Fibroblast of lung (primary cell): Measurements from ENCODE around the gene TFDP2. TPM values are rescaled to one million over a fixed set of nuclear protein-coding genes. Genes with fewer than 3 reads are reported as not detected.

Source experiments
- DNase-seq, 2 donors: peaks; one replicate each; pipeline versions ENCODE4 v3.0.0 to v3.0.0-alpha.2; 2010; ENCODE audit warnings: low read depth in 2 of 2
- H2AFZ ChIP-seq: 2 replicates; pipeline ENCODE4 v1.5.1; 2012; ENCODE audit warnings: low read length, control low read depth, inconsistent platforms
- H3K27ac ChIP-seq: 2 replicates; pipeline ENCODE4 v1.5.1; 2011; ENCODE audit warnings: low read length, control low read depth; ENCODE audit not compliant: insufficient read depth
- H3K27me3 ChIP-seq: 2 replicates; pipeline ENCODE4 v1.5.1; 2011; ENCODE audit warnings: mild to moderate bottlenecking, low read length; ENCODE audit not compliant: control insufficient read depth, insufficient read depth
- H3K36me3 ChIP-seq: 2 replicates; pipeline ENCODE4 v1.5.1; 2011; ENCODE audit warnings: low read length; ENCODE audit not compliant: control insufficient read depth, insufficient read depth
- H3K4me1 ChIP-seq: 2 replicates; pipeline ENCODE4 v1.5.1; 2011; ENCODE audit warnings: low read length; ENCODE audit not compliant: control insufficient read depth, insufficient read depth; ENCODE audit errors: extremely low read depth
- H3K4me2 ChIP-seq: 2 replicates; pipeline ENCODE4 v1.5.1; 2011; ENCODE audit warnings: low read length, control low read depth; ENCODE audit not compliant: insufficient read depth; ENCODE audit errors: extremely low read depth
- H3K4me3 ChIP-seq, 4 experiments: fragments of 200-600 bp in 1 of 4; sonication (generic) in 1 of 4; replicated peaks in 1 of 4; 2 replicates each; pipeline ENCODE4 v1.5.1; 2011 to 2016; ENCODE audit warnings: low read length in 4 of 4, low read depth in 3 of 4, mild to moderate bottlenecking in 3 of 4, control low read depth in 2 of 4, inconsistent platforms in 1 of 4, mixed read lengths in 1 of 4; ENCODE audit not compliant: insufficient read depth in 1 of 4; ENCODE audit errors: control extremely low read depth in 1 of 4
- H3K79me2 ChIP-seq: 2 replicates; pipeline ENCODE4 v1.5.1; 2012; ENCODE audit warnings: mild to moderate bottlenecking, low read length, inconsistent platforms; ENCODE audit not compliant: control insufficient read depth, insufficient read depth
- H3K9ac ChIP-seq: 2 replicates; pipeline ENCODE4 v1.5.1; 2011; ENCODE audit warnings: mild to moderate bottlenecking, low read length, control low read depth; ENCODE audit not compliant: insufficient read depth
- H3K9me3 ChIP-seq: 2 replicates; pipeline ENCODE4 v1.5.1; 2012; ENCODE audit warnings: low read depth, low read length; ENCODE audit not compliant: control insufficient read depth, insufficient read depth
- H4K20me1 ChIP-seq: 2 replicates; pipeline ENCODE4 v1.5.1; 2011; ENCODE audit warnings: low read length; ENCODE audit not compliant: control insufficient read depth, insufficient read depth; ENCODE audit errors: extremely low read depth
- CTCF ChIP-seq, 2 donors: IDR thresholded peaks in 1 of 2; conservative IDR thresholded peaks in 1 of 2; 1 replicate in 1 of 2; 2 replicates in 1 of 2; pipeline ENCODE4 v1.5.1; 2011 to 2012; ENCODE audit warnings: low read length in 2 of 2, control low read depth in 1 of 2, inconsistent platforms in 1 of 2, low read depth in 1 of 2, mild to moderate bottlenecking in 1 of 2
- EZH2 ChIP-seq: IDR thresholded peaks from 2 replicates; pipeline ENCODE4 v1.5.1; 2012; ENCODE audit warnings: low read length, control low read depth, mild to moderate bottlenecking; ENCODE audit errors: missing control alignments
- polyA plus RNA-seq, 2 donors: library from polyadenylated mRNA; depleted of rRNA in 1 of 2; stranded (reverse) in 1 of 2; unstranded in 1 of 2; fragments of >200 nt; gene quantifications; 2 replicates each; pipeline ENCODE4 v1.2.1, GENCODE V29; 2011 to 2012; ENCODE audit warnings: missing spikeins in 1 of 2
- total RNA-seq: library from RNA; depleted of rRNA; stranded (reverse); fragments of >200 nt; gene quantifications from 2 replicates; pipeline ENCODE4 v1.2.1, GENCODE V29; 2014

TFDP2 gene
- total and polyA plus RNA-seq, 2 donors (not counting 1 experiment from before 2014, with no cell fraction given), result 25.1 to 83.7 TPM

DNA sequence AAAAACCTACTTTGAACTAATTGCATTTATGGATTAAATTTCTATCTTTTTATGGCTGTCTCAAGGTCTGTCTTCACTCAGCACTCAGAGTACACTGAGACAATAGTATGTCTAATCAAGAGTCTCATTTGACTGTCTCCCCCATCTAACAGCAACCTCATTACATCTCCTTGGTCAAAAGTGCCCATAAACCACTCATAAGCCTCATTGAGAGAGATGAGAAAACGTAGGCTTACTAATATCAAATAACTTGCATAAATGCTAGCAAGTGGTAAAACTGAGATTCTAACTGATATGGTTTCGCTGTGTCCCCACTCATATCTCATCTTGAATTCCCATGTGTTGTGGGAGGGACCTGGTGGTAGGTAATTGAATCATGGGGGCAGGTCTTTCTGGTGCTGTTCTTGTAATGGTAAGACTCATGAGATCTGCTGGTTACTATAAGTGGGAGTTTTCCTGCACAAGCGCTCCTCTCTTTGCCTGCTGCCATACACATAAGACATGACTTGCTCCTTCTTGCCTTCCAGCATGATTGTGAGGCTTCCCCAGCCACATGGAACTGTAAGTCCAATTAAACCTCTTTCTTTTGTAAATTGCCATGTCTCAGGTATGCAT, 113.9 kb downstream of the TFDP2 start:
- H3K9ac ChIP-seq, result no peak overlapping the region
- H3K4me3 ChIP-seq, result no peak overlapping the region
- no peaks in the 10 kb centered on the region for H4K20me1 ChIP-seq
- no peak for TF ChIP-seq CTCF (conservative IDR thresholded peaks at IDR 0.05 in 1 of 2, IDR thresholded peaks at IDR 0.05 in 1 of 2; ENCODE audit: low read depth in 1 of 2, low read length in 2 of 2)
- no peak for TF ChIP-seq EZH2
- no peak overlapping the region for H2AFZ ChIP-seq
- no peaks in the 10 kb centered on the region for H3K36me3 ChIP-seq
- no peaks in the 10 kb centered on the region for H3K9me3 ChIP-seq
- H3K27me3 ChIP-seq, result no peaks in the 10 kb centered on the region
- DNase-seq, result no peak
- H3K79me2 ChIP-seq, result no peaks in the 10 kb centered on the region
- H3K4me2 ChIP-seq, result no peak overlapping the region
- H3K4me1 ChIP-seq, result no peaks in the 10 kb centered on the region
- no peak overlapping the region for H3K27ac ChIP-seq

DNA sequence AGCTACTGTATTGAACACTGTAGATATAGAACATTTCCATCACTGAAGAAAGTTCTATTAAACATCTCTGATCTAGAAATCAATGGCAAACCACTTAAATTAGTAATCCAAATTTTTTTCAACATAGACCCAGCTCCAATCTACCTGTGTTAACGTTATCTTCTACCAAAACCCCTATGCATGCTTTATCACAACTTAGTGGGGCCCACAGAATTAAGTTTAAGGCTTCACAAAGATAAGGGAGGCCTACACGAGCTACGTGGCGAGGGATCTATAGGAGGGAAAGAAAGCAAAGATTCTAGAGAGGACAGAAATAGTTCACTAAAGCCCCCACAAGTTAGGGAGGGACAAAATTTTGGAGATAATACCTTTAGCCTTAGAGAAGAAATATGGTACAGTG, 116.1 kb downstream of the TFDP2 start:
- Histone ChIP-seq H3K4me1 (no peaks in the 10 kb centered on the region), H3K9me3 (no peaks in the 10 kb centered on the region), H4K20me1 (no peaks in the 10 kb centered on the region), H3K9ac (no peak overlapping the region), H3K4me2 (no peak overlapping the region), H3K27me3 (no peaks in the 10 kb centered on the region), H3K4me3 (no peak overlapping the region), H2AFZ (no peak overlapping the region), H3K27ac (no peak overlapping the region), H3K79me2 (no peaks in the 10 kb centered on the region), H3K36me3 (no peaks in the 10 kb centered on the region)
- no peak for DNase-seq
- TF ChIP-seq CTCF (conservative IDR thresholded peaks at IDR 0.05 in 1 of 2, IDR thresholded peaks at IDR 0.05 in 1 of 2; ENCODE audit: low read depth in 1 of 2, low read length in 2 of 2), result no peak
- no peak for TF ChIP-seq EZH2

DNA sequence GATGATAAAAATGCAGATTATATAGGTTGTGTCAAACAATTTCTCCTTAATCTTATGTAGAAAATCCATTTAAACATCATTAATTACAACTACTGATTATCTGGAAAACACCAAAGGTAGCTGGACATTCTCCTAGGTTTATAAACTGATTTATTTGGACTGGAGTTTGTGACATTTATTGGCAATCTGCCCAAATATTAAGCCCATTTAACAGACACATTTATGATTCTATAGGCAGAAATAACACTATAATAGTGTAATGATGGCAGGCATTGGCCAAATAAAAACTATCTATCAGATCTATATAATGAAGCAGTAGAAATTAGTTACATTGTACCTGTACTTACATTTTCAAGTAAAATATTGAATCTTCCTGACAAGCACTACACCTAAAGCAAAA, 117.8 kb downstream of the TFDP2 start:
- H3K4me3 ChIP-seq, result no peak overlapping the region
- TF ChIP-seq CTCF (conservative IDR thresholded peaks at IDR 0.05 in 1 of 2, IDR thresholded peaks at IDR 0.05 in 1 of 2; ENCODE audit: low read depth in 1 of 2, low read length in 2 of 2), result no peak
- TF ChIP-seq EZH2, result no peak
- no peaks in the 10 kb centered on the region for H3K36me3 ChIP-seq
- H4K20me1 ChIP-seq, result no peaks in the 10 kb centered on the region
- no peak overlapping the region for H3K9ac ChIP-seq
- no peak overlapping the region for H3K4me2 ChIP-seq
- H3K79me2 ChIP-seq, result no peaks in the 10 kb centered on the region
- no peak for DNase-seq
- H3K27ac ChIP-seq, result no peak overlapping the region
- no peak overlapping the region for H2AFZ ChIP-seq
- no peaks in the 10 kb centered on the region for H3K9me3 ChIP-seq
- H3K27me3 ChIP-seq, result no peaks in the 10 kb centered on the region
- H3K4me1 ChIP-seq, result no peaks in the 10 kb centered on the region
